Measurements from ENCODE around the gene RAP1GAP.

The RAP1GAP gene

GRCh38 chr1:21608798-21609197 is 60.4 kb downstream of the RAP1GAP start:
- no peak for DNase-seq (ENCODE audit: low spot score)

GRCh38 chr1:21607549-21608529 is 61.3 kb downstream of the RAP1GAP start:
- peak; percentile 75 for DNase-seq (ENCODE audit: low spot score)

DNA sequence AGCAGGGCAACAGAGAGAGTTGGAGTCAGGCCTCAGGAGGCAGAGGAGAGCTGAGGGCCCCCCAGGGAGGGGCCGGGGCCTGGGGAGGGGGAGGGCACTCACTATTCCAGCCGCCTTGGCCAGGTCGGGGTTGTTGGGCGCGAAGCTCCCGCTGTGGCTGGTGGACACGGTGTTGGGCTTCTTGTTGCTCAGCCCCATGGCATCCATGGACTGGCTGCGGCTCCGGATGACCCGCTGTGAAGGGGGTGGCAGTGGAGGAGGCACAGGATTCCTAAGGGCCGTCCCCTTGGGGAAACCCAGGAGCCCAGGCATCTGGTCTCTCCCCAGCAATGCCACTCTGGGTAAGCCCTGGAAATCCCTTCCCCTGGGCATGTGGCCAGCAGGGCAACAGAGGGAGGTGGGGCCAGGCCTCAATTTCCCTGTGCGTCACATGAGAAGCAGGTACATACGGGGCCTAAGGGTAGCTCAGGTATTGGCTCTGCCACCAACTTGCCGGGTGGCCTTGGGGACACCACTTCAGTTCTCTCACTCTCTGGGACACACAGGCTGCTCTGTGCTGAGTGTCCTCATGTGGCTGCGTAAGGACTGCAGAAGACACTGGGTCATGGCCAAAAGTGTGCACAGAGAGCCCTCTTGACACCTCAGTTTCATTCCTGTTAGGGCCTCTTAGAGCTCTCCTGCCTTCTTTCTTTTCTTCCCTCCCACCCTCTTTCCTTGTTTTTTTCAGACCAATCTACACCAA is 63.0 kb downstream of the RAP1GAP start:
- no peak for DNase-seq (ENCODE audit: low spot score)

- DNase-seq (ENCODE audit: low spot score), result no peak
Measured at GRCh38 chr1:21605012-21605715, 64.0 kb downstream of the RAP1GAP start.

GRCh38 chr1:21604208-21604957 is 64.8 kb downstream of the RAP1GAP start:
- no peak for DNase-seq (ENCODE audit: low spot score)

- no peak for DNase-seq (ENCODE audit: low spot score)
Measured at GRCh38 chr1:21603177-21604138, 65.7 kb downstream of the RAP1GAP start.

GRCh38 chr1:21601278-21602048 is 67.7 kb downstream of the RAP1GAP start:
- no peak for DNase-seq (ENCODE audit: low spot score)

- no peak for DNase-seq (ENCODE audit: low spot score)
Measured at GRCh38 chr1:21599402-21599801, 69.8 kb downstream of the RAP1GAP start.

GRCh38 chr1:21598904-21599303 is 70.3 kb downstream of the RAP1GAP start:
- DNase-seq (ENCODE audit: low spot score), result no peak

DNA sequence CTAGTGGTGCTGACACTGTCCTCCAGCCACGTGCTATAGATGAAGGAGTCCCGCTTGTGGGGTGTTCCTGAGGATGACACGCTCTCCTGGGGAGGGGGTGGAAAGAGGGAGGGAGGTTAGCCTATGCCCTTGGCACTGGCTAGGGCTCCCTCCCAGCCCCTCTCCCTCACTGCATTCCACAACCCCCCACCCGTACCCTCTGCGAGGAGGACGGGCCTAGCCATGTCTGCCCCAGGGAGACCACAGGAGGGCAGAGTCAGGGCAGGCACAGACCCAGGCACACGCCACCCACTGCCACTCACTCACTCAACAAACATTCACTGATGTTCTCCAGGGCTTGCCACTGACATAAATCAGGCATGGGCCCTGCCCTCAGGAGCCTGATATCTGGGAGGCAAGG is 70.7 kb downstream of the RAP1GAP start:
- DNase-seq (ENCODE audit: low spot score), result no peak

GRCh38 chr1:21597753-21598152 is 71.4 kb downstream of the RAP1GAP start:
- DNase-seq (ENCODE audit: low spot score), result no peak

DNA sequence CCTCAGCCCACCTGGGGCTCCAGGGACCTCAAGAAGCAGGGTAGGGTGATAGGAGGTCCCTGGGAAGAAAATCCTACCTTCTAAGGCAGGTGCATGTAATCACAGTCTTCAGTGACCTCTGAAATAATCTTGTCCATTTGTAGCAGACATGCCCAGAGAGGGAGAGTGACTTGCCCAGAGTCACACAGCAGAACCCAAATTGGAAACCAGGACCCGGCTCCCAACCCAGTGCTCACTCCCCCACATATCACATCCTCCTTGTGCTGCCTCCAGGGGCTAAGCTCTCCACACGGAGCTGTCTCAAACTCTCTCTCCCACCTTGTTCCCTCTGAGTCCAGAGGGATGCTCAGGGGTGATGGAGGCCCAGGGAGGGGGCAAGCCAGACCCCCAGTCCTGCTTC is 72.5 kb downstream of the RAP1GAP start:
- no peak for DNase-seq (ENCODE audit: low spot score)

- DNase-seq (ENCODE audit: low spot score), result no peak
Measured at GRCh38 chr1:21596174-21596573, 73.0 kb downstream of the RAP1GAP start.

DNA sequence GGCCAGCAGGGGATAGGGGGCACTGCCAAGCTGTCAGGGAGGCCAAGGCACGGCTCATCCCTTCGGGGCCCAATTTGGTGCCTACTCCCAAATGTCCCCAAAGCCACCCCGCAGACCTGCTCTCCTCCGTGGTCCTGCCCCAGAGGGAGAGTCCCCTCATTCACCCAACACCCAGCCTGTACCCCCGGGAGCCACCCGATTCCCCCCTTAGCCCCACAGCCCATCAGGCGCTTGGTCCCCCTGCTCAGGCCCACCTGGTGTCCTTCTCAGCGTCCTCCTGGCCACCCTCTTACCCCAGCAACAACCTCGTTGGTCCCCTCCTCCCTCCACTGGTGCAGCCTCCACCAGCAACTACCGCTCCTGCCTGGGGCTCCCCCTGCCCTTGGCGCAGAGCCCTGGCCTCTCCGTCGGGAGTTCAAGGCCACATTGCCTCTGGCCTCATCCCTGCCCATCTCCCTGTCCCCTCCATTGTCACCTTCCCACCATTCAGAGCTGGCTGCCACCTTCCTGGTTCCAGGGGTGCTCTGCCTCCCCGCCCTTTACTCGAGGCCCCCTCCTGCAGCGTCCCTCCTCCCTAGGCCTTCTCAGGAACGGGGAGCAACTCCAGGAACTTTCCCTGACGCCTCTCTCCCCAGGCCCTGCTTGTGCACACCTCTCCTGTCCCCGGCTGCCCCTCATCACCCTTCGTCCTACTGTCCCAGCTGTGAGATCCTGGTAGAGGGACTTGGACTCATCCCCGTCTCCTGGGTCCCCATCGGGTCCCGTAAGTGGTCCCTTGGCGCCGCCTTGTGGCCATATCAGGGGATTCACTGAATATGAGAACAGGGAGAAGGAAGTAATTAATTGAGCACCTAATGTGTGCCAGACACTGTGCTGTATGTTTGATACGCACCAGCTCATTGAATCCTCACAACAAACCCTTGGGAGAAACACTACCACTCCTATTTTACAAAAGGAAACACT is 73.9 kb downstream of the RAP1GAP start:
- peak; percentile 70 for DNase-seq (ENCODE audit: low spot score)

- DNase-seq (ENCODE audit: low spot score), result no peak
Measured at GRCh38 chr1:21594501-21594900, 74.7 kb downstream of the RAP1GAP start.

GRCh38 chr1:21593231-21593630 is 75.9 kb downstream of the RAP1GAP start:
- no peak for DNase-seq (ENCODE audit: low spot score)

GRCh38 chr1:21592086-21592865 is 76.9 kb downstream of the RAP1GAP start:
- DNase-seq (ENCODE audit: low spot score), result no peak

GRCh38 chr1:21590934-21591333 is 78.2 kb downstream of the RAP1GAP start:
- no peak for DNase-seq (ENCODE audit: low spot score)
